ENCODE data around the gene C2orf49.

DNA sequence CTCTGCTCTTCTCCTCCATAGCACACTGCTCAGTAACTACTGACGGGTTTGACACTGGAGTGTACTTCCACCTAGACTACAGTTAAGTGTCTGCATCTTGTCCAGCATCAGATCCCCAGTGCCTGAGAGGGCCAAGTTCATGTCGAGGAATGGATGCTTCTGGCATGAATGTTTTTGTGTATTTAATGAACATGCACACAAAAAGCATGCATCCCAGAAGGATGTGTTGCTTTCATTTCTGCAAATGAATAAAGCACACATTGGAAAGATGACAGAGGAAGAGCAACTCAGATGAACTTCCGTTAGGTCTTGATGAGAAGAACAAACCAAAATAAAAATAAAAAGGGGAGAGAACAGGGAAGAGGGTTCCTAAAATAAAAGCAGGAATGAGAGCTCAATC lies 27.9 kb downstream of the C2orf49 start:
- TF ChIP-seq, protein P1, sequence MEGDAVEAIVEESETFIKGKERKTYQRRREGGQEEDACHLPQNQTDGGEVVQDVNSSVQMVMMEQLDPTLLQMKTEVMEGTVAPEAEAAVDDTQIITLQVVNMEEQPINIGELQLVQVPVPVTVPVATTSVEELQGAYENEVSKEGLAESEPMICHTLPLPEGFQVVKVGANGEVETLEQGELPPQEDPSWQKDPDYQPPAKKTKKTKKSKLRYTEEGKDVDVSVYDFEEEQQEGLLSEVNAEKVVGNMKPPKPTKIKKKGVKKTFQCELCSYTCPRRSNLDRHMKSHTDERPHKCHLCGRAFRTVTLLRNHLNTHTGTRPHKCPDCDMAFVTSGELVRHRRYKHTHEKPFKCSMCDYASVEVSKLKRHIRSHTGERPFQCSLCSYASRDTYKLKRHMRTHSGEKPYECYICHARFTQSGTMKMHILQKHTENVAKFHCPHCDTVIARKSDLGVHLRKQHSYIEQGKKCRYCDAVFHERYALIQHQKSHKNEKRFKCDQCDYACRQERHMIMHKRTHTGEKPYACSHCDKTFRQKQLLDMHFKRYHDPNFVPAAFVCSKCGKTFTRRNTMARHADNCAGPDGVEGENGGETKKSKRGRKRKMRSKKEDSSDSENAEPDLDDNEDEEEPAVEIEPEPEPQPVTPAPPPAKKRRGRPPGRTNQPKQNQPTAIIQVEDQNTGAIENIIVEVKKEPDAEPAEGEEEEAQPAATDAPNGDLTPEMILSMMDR (IDR thresholded peaks at IDR 0.05) = no peak
- no peak for TF ChIP-seq POLR2A (IDR thresholded peaks at IDR 0.05)
- no peak for TF ChIP-seq EP300 (IDR thresholded peaks at IDR 0.05)
